Hepatic stellate cell (primary cell): ENCODE results near the gene PNPLA8.
"Not testable (repeated sequence)": the region's sequence is repeated elsewhere in the genome, so short reads cannot be mapped to it uniquely, and the experiment has no call there.

Experiments
- DNase-seq: peaks from one replicate; pipeline ENCODE4 v3.0.0; 2011; ENCODE audit warnings: low spot score

PNPLA8 gene

GRCh38 chr7:108529341-108529740 is 3.4 kb upstream of the PNPLA8 start:
- no peak for DNase-seq

DNA sequence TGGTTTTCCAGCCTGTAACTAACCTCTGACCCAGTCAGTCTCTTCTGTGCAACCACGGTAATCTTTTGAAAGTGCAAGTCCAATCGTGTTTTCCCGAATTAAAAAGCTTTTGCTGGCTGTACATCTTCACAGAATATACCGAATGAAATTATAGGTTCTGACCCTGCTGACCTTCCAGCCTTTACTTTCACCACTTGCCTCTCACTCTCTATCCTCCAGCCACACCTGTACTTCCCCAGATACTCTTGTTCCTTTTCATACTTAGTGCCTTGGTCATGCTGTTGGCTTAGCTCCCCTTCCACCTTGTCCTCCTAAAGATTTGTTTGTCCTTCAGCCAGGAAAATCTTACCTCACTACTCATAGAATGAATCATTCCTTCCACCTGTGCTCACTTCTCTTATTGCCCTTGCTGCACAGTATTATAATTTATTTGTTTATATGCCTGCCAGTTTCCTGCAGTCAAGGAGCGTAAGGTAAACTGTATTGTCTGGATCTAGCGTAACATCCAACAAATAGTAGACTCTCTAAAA is 2.3 kb upstream of the PNPLA8 start:
- DNase-seq, result no peak

GRCh38 chr7:108526768-108527017 is 758 bp upstream of the PNPLA8 start:
- DNase-seq, result no peak

DNA sequence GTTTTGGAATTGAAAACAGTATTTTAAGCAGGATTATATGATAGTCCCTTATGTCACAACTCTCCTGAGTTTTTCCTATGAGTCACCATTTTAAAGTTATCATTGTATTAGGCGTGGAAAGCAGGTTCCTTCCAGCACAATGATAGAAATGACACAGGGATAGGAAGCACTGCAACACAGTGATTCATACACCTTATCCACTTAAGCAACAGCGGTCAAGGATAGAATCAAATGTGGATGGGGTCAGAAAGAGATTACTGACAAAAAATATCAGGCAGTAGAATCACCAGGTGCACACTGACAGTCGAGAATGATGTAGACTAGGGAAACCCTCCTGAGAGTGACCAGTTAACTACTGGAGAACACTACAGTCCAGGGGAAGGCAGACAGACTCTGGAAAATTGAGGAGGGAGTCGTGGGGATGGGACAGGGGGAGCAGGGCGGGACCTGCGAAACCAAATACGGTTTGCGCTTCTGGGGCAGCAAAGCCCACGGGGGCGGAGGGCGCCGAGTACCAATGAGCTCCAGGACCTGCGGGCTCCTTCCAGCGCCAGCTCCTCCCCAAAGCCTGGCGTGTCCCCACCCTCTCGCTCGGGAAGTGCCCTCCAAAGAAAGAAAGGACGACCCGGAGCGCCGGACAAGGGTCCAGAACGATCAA is 479 bp downstream of the PNPLA8 start:
- peak; percentile 71 for DNase-seq

DNA sequence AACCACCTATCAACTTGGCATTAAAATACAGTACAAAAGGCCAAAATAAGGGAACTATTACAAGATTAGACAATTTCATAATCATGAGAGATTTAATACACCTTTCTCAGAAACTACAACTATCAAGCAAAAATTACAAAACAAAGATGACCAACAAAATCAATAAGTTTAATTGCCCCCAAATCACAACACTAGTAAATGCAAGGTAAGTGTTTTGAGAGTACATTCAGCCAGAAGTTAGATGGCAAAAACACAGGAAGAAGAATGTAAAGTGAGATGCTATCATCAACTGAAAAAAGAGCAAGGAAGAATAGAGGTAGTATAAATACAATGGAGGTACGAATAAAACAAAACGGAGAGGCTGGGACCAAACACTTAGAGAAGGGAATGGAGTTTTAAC is 3.2 kb downstream of the PNPLA8 start:
- no peak for DNase-seq

GRCh38 chr7:108517951-108518350 is 8.0 kb downstream of the PNPLA8 start:
- DNase-seq, result no peak

DNA sequence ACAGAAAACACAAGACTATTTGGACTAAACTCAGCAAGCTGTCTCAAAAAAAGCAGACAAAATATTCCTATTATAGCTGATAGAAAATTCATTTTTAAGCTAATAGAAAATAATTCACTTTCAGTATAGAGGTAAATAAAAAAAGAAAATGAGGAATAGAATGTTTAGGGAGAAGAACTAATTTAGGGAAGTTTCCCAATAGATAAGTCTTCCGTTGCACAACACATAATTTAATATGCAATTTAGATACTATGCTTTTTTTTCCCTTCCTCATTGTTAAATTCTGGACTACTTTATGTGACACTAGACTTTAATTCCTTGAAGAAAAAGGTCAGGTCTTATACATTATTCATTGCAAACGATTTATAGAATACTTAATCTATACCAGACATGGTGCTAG is 10.3 kb downstream of the PNPLA8 start:
- DNase-seq, result no peak

GRCh38 chr7:108515013-108515412 is 10.9 kb downstream of the PNPLA8 start:
- DNase-seq, result no peak

GRCh38 chr7:108511939-108512338 is 14.0 kb downstream of the PNPLA8 start:
- DNase-seq, result no peak

- DNase-seq, result not testable (repeated sequence)
Observed at GRCh38 chr7:108504576-108504975, 21.4 kb downstream of the PNPLA8 start.

GRCh38 chr7:108503112-108504026 is 22.6 kb downstream of the PNPLA8 start:
- DNase-seq, result no peak

DNA sequence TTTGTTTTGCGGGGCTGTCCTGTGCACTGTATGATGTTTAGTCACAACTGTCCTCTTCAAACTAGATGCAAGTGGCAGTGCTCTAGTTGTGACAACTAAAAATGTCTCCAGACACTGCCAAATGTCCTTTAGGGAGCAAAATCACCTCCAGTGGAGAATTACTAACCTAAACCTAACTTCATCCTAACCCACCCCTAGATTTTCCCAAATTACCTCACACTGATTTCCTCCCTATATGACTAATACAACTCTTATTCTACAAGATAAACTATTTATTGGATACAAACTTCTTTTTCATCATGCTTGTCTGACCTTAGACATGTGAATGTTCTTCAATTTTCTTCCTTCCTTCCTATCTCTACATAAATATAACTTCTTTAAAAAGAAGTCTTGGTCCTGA is 26.4 kb downstream of the PNPLA8 start:
- no peak for DNase-seq

- DNase-seq, result no peak
Observed at GRCh38 chr7:108498481-108498880, 27.5 kb downstream of the PNPLA8 start.

- peak; percentile 32 for DNase-seq
Observed at GRCh38 chr7:108497082-108497725, 28.7 kb downstream of the PNPLA8 start.

GRCh38 chr7:108492742-108493141 is 33.2 kb downstream of the PNPLA8 start:
- no peak for DNase-seq

DNA sequence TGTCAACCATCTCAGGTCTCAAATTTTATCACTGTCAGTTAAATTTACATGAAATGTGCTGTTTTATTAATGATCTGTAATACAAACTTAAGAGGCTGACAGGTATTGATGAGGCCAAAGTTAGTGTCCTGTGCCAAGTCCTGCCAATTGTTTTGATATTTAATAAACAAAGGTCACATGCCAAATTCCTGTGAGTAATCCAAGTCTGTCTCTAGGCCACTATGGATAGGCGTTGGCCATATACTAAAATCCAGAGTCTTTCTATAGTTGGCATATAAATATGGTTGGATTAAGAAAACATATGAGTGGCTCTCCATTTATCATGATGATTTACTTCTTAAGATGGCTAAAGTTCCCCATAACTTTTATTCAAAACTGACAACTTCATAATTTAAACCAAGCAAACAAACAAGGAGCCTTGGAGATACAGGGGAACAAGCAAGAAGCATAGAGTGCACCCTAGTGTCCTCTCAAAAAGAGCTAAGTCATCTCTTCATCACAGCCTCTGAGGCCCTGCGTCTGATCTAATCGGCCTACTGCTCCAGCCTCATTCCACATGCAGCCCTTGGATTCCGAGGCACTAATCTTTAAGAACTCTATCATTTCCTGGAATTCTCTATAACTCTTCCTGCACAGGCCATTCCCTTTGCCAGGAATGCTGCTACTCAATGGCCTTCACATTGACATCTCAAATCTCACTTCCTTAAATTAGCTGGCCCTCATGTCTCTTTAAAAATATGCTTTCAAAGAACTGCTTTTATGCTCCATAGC is 37.0 kb downstream of the PNPLA8 start:
- no peak for DNase-seq

GRCh38 chr7:108487646-108488045 is 38.3 kb downstream of the PNPLA8 start:
- no peak for DNase-seq

DNA sequence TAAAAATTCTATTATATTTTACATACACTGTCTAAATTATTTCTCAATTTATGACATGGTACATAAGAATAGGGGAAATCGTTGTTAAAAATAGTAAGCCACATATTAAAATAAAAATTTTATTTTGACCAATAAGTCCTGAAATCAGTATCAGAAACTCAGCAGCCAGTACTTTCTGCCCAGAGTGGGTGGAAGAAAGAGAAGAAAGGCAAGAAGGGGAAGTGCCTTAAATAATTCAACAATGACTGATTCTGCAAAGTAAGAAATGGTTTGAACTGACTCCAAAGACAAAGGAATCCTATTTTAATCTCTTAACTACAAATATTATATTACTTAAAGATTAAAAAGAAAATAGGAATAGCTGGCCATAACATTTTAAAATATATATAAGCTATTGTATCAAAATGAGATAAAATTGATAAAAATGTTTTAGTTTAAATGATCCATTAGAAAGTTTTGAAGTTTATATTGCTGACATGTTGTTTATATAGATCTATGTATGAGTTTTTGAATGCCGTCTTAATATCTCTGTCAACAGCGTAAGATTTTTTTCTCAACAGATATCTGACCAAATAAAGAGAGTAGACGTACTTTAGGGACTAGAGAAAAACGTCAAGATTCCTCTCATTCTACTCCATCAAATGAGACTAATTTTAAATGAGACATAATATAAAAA is 39.5 kb downstream of the PNPLA8 start:
- DNase-seq, result peak; percentile 4

GRCh38 chr7:108484137-108484536 is 41.8 kb downstream of the PNPLA8 start:
- no peak for DNase-seq

GRCh38 chr7:108480311-108480710 is 45.6 kb downstream of the PNPLA8 start:
- DNase-seq, result no peak

DNA sequence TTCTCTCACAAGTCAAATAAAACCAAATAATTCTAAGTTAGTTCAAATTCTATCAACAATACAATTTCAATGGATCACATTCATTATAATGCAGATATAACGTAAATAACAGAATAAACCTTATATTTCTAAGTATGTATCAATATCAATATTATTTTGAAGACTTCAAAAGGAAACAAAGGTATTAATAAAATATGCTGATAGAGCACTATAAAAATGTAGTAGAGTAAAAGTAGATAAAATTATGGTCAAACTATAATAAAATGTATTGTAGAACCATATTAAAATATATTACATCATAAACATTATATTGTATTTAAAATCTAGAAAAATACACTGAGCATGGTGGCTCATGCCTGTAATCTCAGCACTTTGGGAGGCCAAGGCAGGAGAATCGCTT is 46.2 kb downstream of the PNPLA8 start:
- DNase-seq, result no peak

- DNase-seq, result no peak
Observed at GRCh38 chr7:108479118-108479517, 46.8 kb downstream of the PNPLA8 start.
